ENCODE measurements around the gene EXOSC6. TPM values are rescaled to one million over a fixed set of nuclear protein-coding genes. Genes with fewer than 3 reads are reported as not detected.
"Not testable (repeated sequence)": the region's sequence is repeated elsewhere in the genome, so short reads cannot be mapped to it uniquely, and the experiment has no call there.

EXOSC6 gene
- total RNA-seq, 2 experiments from 2014 or later, result 18.7 to 23.5 TPM

GRCh38 chr16:70225430-70225829 lies 26.3 kb downstream of the EXOSC6 start:
- intact Hi-C loops (cut with DNase I, micrococcal nuclease); H3K4me3 Mint-ChIP-seq; DNase-seq; CTCF ChIA-PET; POLR2A ChIA-PET; H3K27me3 Mint-ChIP-seq; ATAC-seq; H3K9me3 Mint-ChIP-seq (ENCODE audit: low read depth); H3K27ac Mint-ChIP-seq: not testable (repeated sequence)
- peaks cover 22% of the 10 kb centered on the region for H3K36me3 Mint-ChIP-seq (ENCODE audit: low read depth)
- H3K4me1 Mint-ChIP-seq, result peaks cover 15% of the 10 kb centered on the region

GRCh38 chr16:70224645-70225044 lies 27.1 kb downstream of the EXOSC6 start:
- POLR2A ChIA-PET, result not testable (repeated sequence)

GRCh38 chr16:70223971-70224513 lies 27.7 kb downstream of the EXOSC6 start:
- POLR2A ChIA-PET; CTCF ChIA-PET; DNase-seq; H3K4me3 Mint-ChIP-seq; intact Hi-C loops (cut with DNase I, micrococcal nuclease); H3K9me3 Mint-ChIP-seq (ENCODE audit: low read depth); ATAC-seq; H3K27ac Mint-ChIP-seq; H3K27me3 Mint-ChIP-seq: not testable (repeated sequence)
- Mint-ChIP-seq H3K4me1 (peaks cover 15% of the 10 kb centered on the region), H3K36me3 (ENCODE audit: low read depth) (peaks cover 28% of the 10 kb centered on the region)

More at GRCh38 chr16:70224645-70225044, 27.1 kb downstream of the EXOSC6 start:
- H3K9me3 Mint-ChIP-seq (ENCODE audit: low read depth); H3K27me3 Mint-ChIP-seq; ATAC-seq; CTCF ChIA-PET; DNase-seq; H3K27ac Mint-ChIP-seq; intact Hi-C loops (cut with DNase I, micrococcal nuclease); H3K4me3 Mint-ChIP-seq: not testable (repeated sequence)
- Mint-ChIP-seq H3K4me1 (peaks cover 15% of the 10 kb centered on the region), H3K36me3 (ENCODE audit: low read depth) (peaks cover 24% of the 10 kb centered on the region)

- POLR2A ChIA-PET; CTCF ChIA-PET; ATAC-seq; H3K9me3 Mint-ChIP-seq (ENCODE audit: low read depth); H3K27me3 Mint-ChIP-seq; intact Hi-C loops (cut with DNase I, micrococcal nuclease); H3K4me3 Mint-ChIP-seq; DNase-seq: not testable (repeated sequence)
- H3K36me3 Mint-ChIP-seq (ENCODE audit: low read depth), result peaks cover 27% of the 10 kb centered on the region
- peak overlapping the region; percentile 22 for H3K27ac Mint-ChIP-seq
- peaks cover 15% of the 10 kb centered on the region for H3K4me1 Mint-ChIP-seq
Observed at GRCh38 chr16:70223216-70223615, 28.5 kb downstream of the EXOSC6 start.

GRCh38 chr16:70222574-70222973 lies 29.2 kb downstream of the EXOSC6 start:
- H3K36me3 Mint-ChIP-seq (ENCODE audit: low read depth), result peaks cover 29% of the 10 kb centered on the region
- peak; percentile 22 for DNase-seq
- H3K4me3 Mint-ChIP-seq; CTCF ChIA-PET; intact Hi-C loops (cut with DNase I, micrococcal nuclease); H3K27me3 Mint-ChIP-seq; POLR2A ChIA-PET; H3K9me3 Mint-ChIP-seq (ENCODE audit: low read depth); ATAC-seq: not testable (repeated sequence)
- peak overlapping the region; percentile 51 for H3K27ac Mint-ChIP-seq
- H3K4me1 Mint-ChIP-seq, result peaks cover 15% of the 10 kb centered on the region

GRCh38 chr16:70218586-70218985 lies 33.2 kb downstream of the EXOSC6 start:
- POLR2A ChIA-PET; CTCF ChIA-PET; H3K27ac Mint-ChIP-seq; H3K4me3 Mint-ChIP-seq; ATAC-seq; DNase-seq; H3K9me3 Mint-ChIP-seq (ENCODE audit: low read depth); intact Hi-C loops (cut with DNase I, micrococcal nuclease); H3K27me3 Mint-ChIP-seq: not testable (repeated sequence)
- H3K4me1 Mint-ChIP-seq, result peaks cover 11% of the 10 kb centered on the region
- H3K36me3 Mint-ChIP-seq (ENCODE audit: low read depth), result peaks cover 26% of the 10 kb centered on the region

- H3K27me3 Mint-ChIP-seq; CTCF ChIA-PET; intact Hi-C loops (cut with DNase I, micrococcal nuclease); POLR2A ChIA-PET; H3K4me3 Mint-ChIP-seq; H3K9me3 Mint-ChIP-seq (ENCODE audit: low read depth); DNase-seq; H3K4me1 Mint-ChIP-seq; H3K27ac Mint-ChIP-seq; ATAC-seq: not testable (repeated sequence)
- peaks cover 24% of the 10 kb centered on the region for H3K36me3 Mint-ChIP-seq (ENCODE audit: low read depth)
Observed at GRCh38 chr16:70206382-70206781, 45.4 kb downstream of the EXOSC6 start.

- DNase-seq; H3K4me1 Mint-ChIP-seq; intact Hi-C loops (cut with DNase I, micrococcal nuclease); ATAC-seq; POLR2A ChIA-PET; H3K9me3 Mint-ChIP-seq (ENCODE audit: low read depth); CTCF ChIA-PET; H3K27ac Mint-ChIP-seq; H3K27me3 Mint-ChIP-seq; H3K4me3 Mint-ChIP-seq: not testable (repeated sequence)
- peaks cover 18% of the 10 kb centered on the region for H3K36me3 Mint-ChIP-seq (ENCODE audit: low read depth)
Observed at GRCh38 chr16:70204668-70205405, 46.9 kb downstream of the EXOSC6 start.

- CTCF ChIA-PET; H3K4me3 Mint-ChIP-seq; H3K9me3 Mint-ChIP-seq (ENCODE audit: low read depth); intact Hi-C loops (cut with DNase I, micrococcal nuclease); H3K27ac Mint-ChIP-seq; ATAC-seq; H3K27me3 Mint-ChIP-seq; POLR2A ChIA-PET; H3K4me1 Mint-ChIP-seq; DNase-seq: not testable (repeated sequence)
- H3K36me3 Mint-ChIP-seq (ENCODE audit: low read depth), result peaks cover 14% of the 10 kb centered on the region
Observed at GRCh38 chr16:70204010-70204409, 47.7 kb downstream of the EXOSC6 start.

GRCh38 chr16:70203508-70203907 lies 48.2 kb downstream of the EXOSC6 start:
- H3K36me3 Mint-ChIP-seq (ENCODE audit: low read depth), result peaks cover 14% of the 10 kb centered on the region
- H3K27ac Mint-ChIP-seq; DNase-seq; POLR2A ChIA-PET; H3K4me1 Mint-ChIP-seq; H3K4me3 Mint-ChIP-seq; H3K27me3 Mint-ChIP-seq; intact Hi-C loops (cut with DNase I, micrococcal nuclease); CTCF ChIA-PET; ATAC-seq; H3K9me3 Mint-ChIP-seq (ENCODE audit: low read depth): not testable (repeated sequence)

- POLR2A ChIA-PET; intact Hi-C loops (cut with DNase I, micrococcal nuclease): not testable (repeated sequence)
Observed at GRCh38 chr16:70200063-70200462, 51.7 kb downstream of the EXOSC6 start.

GRCh38 chr16:70199170-70199569 lies 52.6 kb downstream of the EXOSC6 start:
- H3K4me3 Mint-ChIP-seq; CTCF ChIA-PET; intact Hi-C loops (cut with DNase I, micrococcal nuclease); H3K9me3 Mint-ChIP-seq (ENCODE audit: low read depth); H3K36me3 Mint-ChIP-seq (ENCODE audit: low read depth); POLR2A ChIA-PET; ATAC-seq; H3K4me1 Mint-ChIP-seq; H3K27ac Mint-ChIP-seq; DNase-seq; H3K27me3 Mint-ChIP-seq: not testable (repeated sequence)

More at GRCh38 chr16:70200063-70200462, 51.7 kb downstream of the EXOSC6 start:
- ATAC-seq; CTCF ChIA-PET; H3K4me3 Mint-ChIP-seq; H3K4me1 Mint-ChIP-seq; H3K27me3 Mint-ChIP-seq; H3K27ac Mint-ChIP-seq; H3K36me3 Mint-ChIP-seq (ENCODE audit: low read depth); H3K9me3 Mint-ChIP-seq (ENCODE audit: low read depth); DNase-seq: not testable (repeated sequence)

Measured in activated CD4-positive, alpha-beta T cell treated with anti-CD3 and anti-CD28 coated beads for 36 hours (primary cell).